Panc1 (cell line): ENCODE results near the gene HDAC3. TPM values are rescaled to one million over a fixed set of nuclear protein-coding genes. Genes with fewer than 3 reads are reported as not detected.

Experiments
- ATAC-seq: fragments of 200-7000 bp; cut with Tn5 transposase; 2 replicates; pipeline ENCODE4 v1.9.1; 2020; ENCODE audit warnings: mild to moderate bottlenecking, moderate library complexity
- BruUV-seq: library from RNA; stranded (reverse); fragments of 400-500 nt; replicated peaks from 2 replicates; lab custom pipeline; 2021; lab: Mats Ljungman, UMichigan
- CTCF ChIA-PET: fragments of 300-600 bp; sonication (Branson Sonifier 250); formaldehyde crosslinking; loops from one replicate; lab custom pipeline; 2022; ENCODE audit warnings: antibody characterized with exemption; lab: Charles Lee
- POLR2A ChIA-PET: fragments of 300-600 bp; sonication (Branson Sonifier 250); formaldehyde crosslinking; loops from one replicate; lab custom pipeline; 2022; ENCODE audit warnings: antibody characterized with exemption; lab: Charles Lee
- DNase-seq: peaks from one replicate; pipeline ENCODE4 v3.0.0-alpha.2; 2010; ENCODE audit warnings: low read depth, low spot score
- H3K27ac ChIP-seq: 2 replicates; pipeline ENCODE4 v1.5.1; 2011; ENCODE audit warnings: mild to moderate bottlenecking, low read length, inconsistent platforms
- H3K27me3 ChIP-seq: fragments of 200-500 bp; sonication (Bioruptor generic); 2 replicates; pipeline ENCODE4 v1.6.0; 2014; ENCODE audit warnings: low read length, inconsistent platforms; ENCODE audit not compliant: control insufficient read depth, insufficient read depth
- H3K36me3 ChIP-seq: fragments of 200-500 bp; sonication (Bioruptor generic); 2 replicates; pipeline ENCODE4 v1.5.1; 2014; ENCODE audit warnings: inconsistent platforms, mild to moderate bottlenecking, low read length, moderate library complexity; ENCODE audit not compliant: control insufficient read depth, insufficient read depth
- H3K4me1 ChIP-seq: 2 replicates; pipeline ENCODE4 v1.5.1; 2011; ENCODE audit warnings: inconsistent platforms, mild to moderate bottlenecking, low read length, moderate library complexity; ENCODE audit not compliant: control insufficient read depth, insufficient read depth
- H3K4me3 ChIP-seq, 2 experiments: 2 replicates each; pipeline ENCODE4 v1.5.1; 2011 to 2012; ENCODE audit warnings: low read depth in 2 of 2, low read length in 2 of 2, mild to moderate bottlenecking in 2 of 2, inconsistent platforms in 1 of 2, moderate library complexity in 1 of 2
- H3K9me3 ChIP-seq: fragments of 200-500 bp; sonication (Bioruptor generic); 2 replicates; pipeline ENCODE4 v1.5.1; 2014; ENCODE audit warnings: low read depth, mild to moderate bottlenecking, inconsistent platforms, low read length, moderate library complexity; ENCODE audit not compliant: control insufficient read depth, insufficient read depth
- POLR2AphosphoS5 ChIP-seq: IDR thresholded peaks from 2 replicates; pipeline ENCODE4 v1.6.1; 2012; ENCODE audit warnings: mild to moderate bottlenecking, low read depth, low read length, moderate library complexity
- SIN3A ChIP-seq: IDR thresholded peaks from 2 replicates; pipeline ENCODE4 v1.6.1; 2012; ENCODE audit warnings: low read depth, mild to moderate bottlenecking, low read length, moderate library complexity, borderline replicate concordance; ENCODE audit not compliant: insufficient read depth
- TCF7L2 ChIP-seq: IDR thresholded peaks from 2 replicates; pipeline ENCODE4 v1.6.1; 2011; ENCODE audit warnings: mild to moderate bottlenecking, low read depth, low read length, inconsistent platforms
- in situ Hi-C: cut with HindIII; loops from 2 replicates; pipeline ENCODE4 v1.10.0; 2016; ENCODE audit warnings: low sequenced_read_pairs, low pct_unique_long_range_greater_than_20kb
- intact Hi-C: fragments of 100-400 bp; cut with micrococcal nuclease; formaldehyde crosslinking; loops from one replicate; pipeline ENCODE4 v1.10.0; 2022; ENCODE audit not compliant: unreplicated experiment
- total RNA-seq: library from RNA; stranded (reverse); gene quantifications from one replicate; pipeline ENCODE4 v1.2.1, GENCODE V29; 2021; ENCODE audit not compliant: unreplicated experiment
- TF ChIP-seq, protein P1 (sequence below), 2 experiments: IDR thresholded peaks; 2 replicates each; pipeline ENCODE4 v1.6.1; 2011 to 2012; ENCODE audit warnings: low read depth in 2 of 2, control low read depth in 1 of 2, low read length in 1 of 2, mild to moderate bottlenecking in 1 of 2, moderate library complexity in 1 of 2; ENCODE audit not compliant: insufficient read depth in 1 of 2
- TF ChIP-seq, protein P2 (sequence below): fragments of 450-650 bp; IDR thresholded peaks from 2 replicates; pipeline ENCODE4 v1.5.1; 2017; ENCODE audit warnings: mild to moderate bottlenecking

The HDAC3 gene
- total RNA-seq, 1 experiment from 2014 or later, result 75.5 TPM

GRCh38 chr5:141637123-141637766 is 596 bp upstream of the HDAC3 start:
- POLR2A ChIA-PET, result interaction anchor here (0.7 kb wide), 1 partner anchor 299 kb away, joined by 6 read pairs; no protein-coding TSS in a partner anchor
- Histone ChIP-seq H3K36me3 (no peaks in the 10 kb centered on the region; the same call in none of the 2 replicates), H3K4me3 (peak overlapping the region; percentile 84 to 89), H3K4me1 (peaks cover 15% of the 10 kb centered on the region), H3K27ac (peak overlapping the region; percentile 75), H3K9me3 (no peaks in the 10 kb centered on the region), H3K27me3 (no peaks in the 10 kb centered on the region)
- TF ChIP-seq TCF7L2 (no peak), SIN3A (0 out of 2 replicates have a peak, but pooled peaks have one; percentile 46), POLR2AphosphoS5 (no peak)
- TF ChIP-seq, protein P1, sequence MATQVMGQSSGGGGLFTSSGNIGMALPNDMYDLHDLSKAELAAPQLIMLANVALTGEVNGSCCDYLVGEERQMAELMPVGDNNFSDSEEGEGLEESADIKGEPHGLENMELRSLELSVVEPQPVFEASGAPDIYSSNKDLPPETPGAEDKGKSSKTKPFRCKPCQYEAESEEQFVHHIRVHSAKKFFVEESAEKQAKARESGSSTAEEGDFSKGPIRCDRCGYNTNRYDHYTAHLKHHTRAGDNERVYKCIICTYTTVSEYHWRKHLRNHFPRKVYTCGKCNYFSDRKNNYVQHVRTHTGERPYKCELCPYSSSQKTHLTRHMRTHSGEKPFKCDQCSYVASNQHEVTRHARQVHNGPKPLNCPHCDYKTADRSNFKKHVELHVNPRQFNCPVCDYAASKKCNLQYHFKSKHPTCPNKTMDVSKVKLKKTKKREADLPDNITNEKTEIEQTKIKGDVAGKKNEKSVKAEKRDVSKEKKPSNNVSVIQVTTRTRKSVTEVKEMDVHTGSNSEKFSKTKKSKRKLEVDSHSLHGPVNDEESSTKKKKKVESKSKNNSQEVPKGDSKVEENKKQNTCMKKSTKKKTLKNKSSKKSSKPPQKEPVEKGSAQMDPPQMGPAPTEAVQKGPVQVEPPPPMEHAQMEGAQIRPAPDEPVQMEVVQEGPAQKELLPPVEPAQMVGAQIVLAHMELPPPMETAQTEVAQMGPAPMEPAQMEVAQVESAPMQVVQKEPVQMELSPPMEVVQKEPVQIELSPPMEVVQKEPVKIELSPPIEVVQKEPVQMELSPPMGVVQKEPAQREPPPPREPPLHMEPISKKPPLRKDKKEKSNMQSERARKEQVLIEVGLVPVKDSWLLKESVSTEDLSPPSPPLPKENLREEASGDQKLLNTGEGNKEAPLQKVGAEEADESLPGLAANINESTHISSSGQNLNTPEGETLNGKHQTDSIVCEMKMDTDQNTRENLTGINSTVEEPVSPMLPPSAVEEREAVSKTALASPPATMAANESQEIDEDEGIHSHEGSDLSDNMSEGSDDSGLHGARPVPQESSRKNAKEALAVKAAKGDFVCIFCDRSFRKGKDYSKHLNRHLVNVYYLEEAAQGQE (IDR thresholded peaks at IDR 0.05; ENCODE audit: insufficient read depth in 1 of 2, low read depth in 2 of 2, low read length in 1 of 2), result no peak; a peak in 1 of 4 replicates
- TF ChIP-seq, protein P2, sequence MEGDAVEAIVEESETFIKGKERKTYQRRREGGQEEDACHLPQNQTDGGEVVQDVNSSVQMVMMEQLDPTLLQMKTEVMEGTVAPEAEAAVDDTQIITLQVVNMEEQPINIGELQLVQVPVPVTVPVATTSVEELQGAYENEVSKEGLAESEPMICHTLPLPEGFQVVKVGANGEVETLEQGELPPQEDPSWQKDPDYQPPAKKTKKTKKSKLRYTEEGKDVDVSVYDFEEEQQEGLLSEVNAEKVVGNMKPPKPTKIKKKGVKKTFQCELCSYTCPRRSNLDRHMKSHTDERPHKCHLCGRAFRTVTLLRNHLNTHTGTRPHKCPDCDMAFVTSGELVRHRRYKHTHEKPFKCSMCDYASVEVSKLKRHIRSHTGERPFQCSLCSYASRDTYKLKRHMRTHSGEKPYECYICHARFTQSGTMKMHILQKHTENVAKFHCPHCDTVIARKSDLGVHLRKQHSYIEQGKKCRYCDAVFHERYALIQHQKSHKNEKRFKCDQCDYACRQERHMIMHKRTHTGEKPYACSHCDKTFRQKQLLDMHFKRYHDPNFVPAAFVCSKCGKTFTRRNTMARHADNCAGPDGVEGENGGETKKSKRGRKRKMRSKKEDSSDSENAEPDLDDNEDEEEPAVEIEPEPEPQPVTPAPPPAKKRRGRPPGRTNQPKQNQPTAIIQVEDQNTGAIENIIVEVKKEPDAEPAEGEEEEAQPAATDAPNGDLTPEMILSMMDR, result no peak
- intact Hi-C loops (no loop called here), in situ Hi-C loops (no loop called here)
- DNase-seq, result no peak
- CTCF ChIA-PET, result interaction anchor here (0.6 to 1.3 kb wide), 4 partner anchors 17 to 45 kb away, joined by 3 to 6 read pairs (median 4); partner anchors contain the start of gene DIAPH1
- ATAC-seq, result peak; percentile 55
- no TSS peak for BruUV-seq

DNA sequence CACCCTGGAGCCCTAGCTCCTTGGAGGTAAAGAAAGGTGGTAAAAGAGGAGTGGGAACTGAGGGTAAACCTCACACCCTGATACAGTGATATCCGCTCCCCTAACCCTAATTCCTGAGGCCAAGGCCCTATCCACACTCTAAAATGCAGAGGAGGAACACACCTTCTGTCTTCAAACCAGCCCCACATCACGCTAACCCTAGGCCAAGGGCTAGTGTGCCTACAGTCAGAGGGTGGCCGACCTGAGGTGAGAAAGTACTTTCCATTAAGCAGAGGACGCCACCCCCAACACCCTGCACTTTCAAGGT is 590 bp downstream of the HDAC3 start:
- no peak; the same call in 1 of the 2 replicates for ATAC-seq
- POLR2A ChIA-PET, result no interaction called here
- intact Hi-C loops, result no loop called here
- TF ChIP-seq TCF7L2 (no peak), POLR2AphosphoS5 (no peak), SIN3A (no peak)
- TF ChIP-seq, protein P2, result no peak
- TF ChIP-seq, protein P1 (IDR thresholded peaks at IDR 0.05; ENCODE audit: insufficient read depth in 1 of 2, low read depth in 2 of 2, low read length in 1 of 2), result no peak
- no peaks in the 10 kb centered on the region for H3K9me3 ChIP-seq
- DNase-seq, result no peak
- CTCF ChIA-PET, result interaction anchor here (1.3 kb wide), 1 partner anchor 44 kb away, joined by 6 read pairs; no protein-coding TSS in a partner anchor
- H3K4me3 ChIP-seq, result peak overlapping the region; percentile 84 to 89
- no peaks in the 10 kb centered on the region for H3K27me3 ChIP-seq
- no peaks in the 10 kb centered on the region; the same call in none of the 2 replicates for H3K36me3 ChIP-seq
- in situ Hi-C loops, result no loop called here
- BruUV-seq, result no TSS peak
- H3K27ac ChIP-seq, result peak overlapping the region; percentile 87
- H3K4me1 ChIP-seq, result peaks cover 8% of the 10 kb centered on the region; the same call in 1 of the 2 replicates
